Left lung (tissue), 10 donors: ENCODE data around the gene CA12. TPM values are rescaled to one million over a fixed set of nuclear protein-coding genes. Genes with fewer than 3 reads are reported as not detected.

ENCODE experiments used
- ATAC-seq: fragments of 200-7000 bp; cut with Tn5 transposase; one replicate; pipeline ENCODE4 v1.9.1; 2020; ENCODE audit warnings: moderate library complexity
- DNase-seq, 4 donors: peaks; one replicate each; pipeline ENCODE4 v3.0.0-alpha.2; 2013 to 2020
- H3K27ac ChIP-seq, 2 donors: fragments of 200-600 bp; sonication (generic) in 1 of 2; one replicate each; pipeline versions ENCODE4 v1.5.0 to v1.8.0; 2020 to 2021
- H3K27me3 ChIP-seq, 2 donors: fragments of 200-600 bp; sonication (generic) in 1 of 2; one replicate each; pipeline versions ENCODE4 v1.5.0 to v1.8.0; 2020 to 2021
- H3K36me3 ChIP-seq, 2 donors: fragments of 200-600 bp; sonication (generic) in 1 of 2; one replicate each; pipeline versions ENCODE4 v1.5.0 to v1.8.0; 2020 to 2021
- H3K4me1 ChIP-seq, 2 donors: fragments of 200-600 bp; one replicate each; pipeline ENCODE4 v1.8.0; 2021
- H3K4me3 ChIP-seq, 2 donors: fragments of 200-600 bp; sonication (generic) in 1 of 2; one replicate each; pipeline versions ENCODE4 v1.5.0 to v1.8.0; 2020 to 2021; ENCODE audit warnings: mild to moderate bottlenecking in 1 of 2
- H3K9me3 ChIP-seq, 2 donors: fragments of 200-600 bp; sonication (generic) in 1 of 2; one replicate each; pipeline versions ENCODE4 v1.5.0 to v1.8.0; 2020 to 2021
- intact Hi-C, 2 donors: fragments of 100-400 bp; cut with DNase I; formaldehyde crosslinking; loops; one replicate each; pipeline versions ENCODE4 v1.11.2 to v1.14.2; 2022
- polyA plus RNA-seq, 6 donors: library from polyadenylated mRNA; unstranded; fragments of 120-200 nt; gene quantifications; one replicate each; pipeline ENCODE4 v1.2.1, GENCODE V29; 2013; ENCODE audit not compliant: insufficient read length in 6 of 6
- total RNA-seq, 2 donors: library from RNA; stranded (reverse); fragmentation: NEBNext Ultra II Directional; extraction: Animal tissue kit (Norgen Biotek cat#: 25700); gene quantifications; one replicate each; pipeline ENCODE4 v1.2.1, GENCODE V29; 2021
- TF ChIP-seq, protein P1 (sequence below), 2 donors: fragments of 200-600 bp; sonication (generic) in 1 of 2; IDR thresholded peaks; one replicate each; pipeline versions ENCODE4 v1.5.0 to v1.8.0; 2021; ENCODE audit warnings: antibody characterized with exemption in 2 of 2
- donor health status: DM: no; HTN: yes; CAD: no.
- donor health status: DM: no; HTN: no; CAD: no.

Gene CA12
- total and polyA plus RNA-seq, 8 donors = 1.6 to 20.5 (median 5.6) TPM

DNA sequence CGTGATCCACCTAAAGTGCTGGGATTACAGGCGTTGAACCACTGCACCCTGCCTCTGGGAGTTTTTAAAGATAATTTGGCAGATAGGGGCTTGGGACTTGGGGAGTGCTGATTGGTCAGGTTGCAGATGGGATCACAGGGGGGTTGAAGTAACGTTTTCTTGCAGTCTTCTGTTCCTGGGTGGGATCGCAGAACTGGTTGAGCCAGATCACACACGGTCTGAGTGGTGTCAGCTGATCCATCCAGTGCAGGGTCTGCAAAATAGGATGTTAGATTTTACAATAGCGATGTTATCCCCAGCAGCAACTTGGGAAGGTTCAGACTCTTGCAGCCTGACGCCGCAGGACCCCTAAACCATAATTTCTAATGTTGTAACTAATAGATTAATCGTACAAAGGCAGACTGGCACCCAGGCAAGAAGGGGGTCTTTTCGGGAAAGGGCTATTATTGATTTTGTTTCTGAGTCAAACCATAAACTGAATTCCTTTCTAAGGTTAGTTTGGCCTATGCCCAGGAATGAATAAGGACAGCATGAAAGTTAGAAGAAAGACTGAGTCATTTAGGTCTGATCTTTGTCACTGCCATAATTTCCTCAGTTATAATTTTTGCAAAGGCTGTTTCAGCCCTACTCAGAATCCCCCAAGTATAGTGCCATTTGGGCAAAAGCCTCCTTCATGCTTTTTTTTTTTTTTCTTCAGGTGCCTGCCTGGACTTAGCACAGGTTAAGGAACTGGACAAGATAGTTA, 1.5 kb upstream of the CA12 start:
- peaks cover 3 to 49% of the 10 kb centered on the region in 2 donors for H3K27me3 ChIP-seq
- H3K4me3 ChIP-seq = no peak overlapping the region
- DNase-seq (no peak), ATAC-seq (no peak)
- H3K36me3 ChIP-seq = no peaks in the 10 kb centered on the region
- peaks cover 0 to 21% of the 10 kb centered on the region in 2 donors for H3K4me1 ChIP-seq
- TF ChIP-seq, protein P1, sequence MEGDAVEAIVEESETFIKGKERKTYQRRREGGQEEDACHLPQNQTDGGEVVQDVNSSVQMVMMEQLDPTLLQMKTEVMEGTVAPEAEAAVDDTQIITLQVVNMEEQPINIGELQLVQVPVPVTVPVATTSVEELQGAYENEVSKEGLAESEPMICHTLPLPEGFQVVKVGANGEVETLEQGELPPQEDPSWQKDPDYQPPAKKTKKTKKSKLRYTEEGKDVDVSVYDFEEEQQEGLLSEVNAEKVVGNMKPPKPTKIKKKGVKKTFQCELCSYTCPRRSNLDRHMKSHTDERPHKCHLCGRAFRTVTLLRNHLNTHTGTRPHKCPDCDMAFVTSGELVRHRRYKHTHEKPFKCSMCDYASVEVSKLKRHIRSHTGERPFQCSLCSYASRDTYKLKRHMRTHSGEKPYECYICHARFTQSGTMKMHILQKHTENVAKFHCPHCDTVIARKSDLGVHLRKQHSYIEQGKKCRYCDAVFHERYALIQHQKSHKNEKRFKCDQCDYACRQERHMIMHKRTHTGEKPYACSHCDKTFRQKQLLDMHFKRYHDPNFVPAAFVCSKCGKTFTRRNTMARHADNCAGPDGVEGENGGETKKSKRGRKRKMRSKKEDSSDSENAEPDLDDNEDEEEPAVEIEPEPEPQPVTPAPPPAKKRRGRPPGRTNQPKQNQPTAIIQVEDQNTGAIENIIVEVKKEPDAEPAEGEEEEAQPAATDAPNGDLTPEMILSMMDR (IDR thresholded peaks at IDR 0.05) = no peak
- no peak overlapping the region for H3K27ac ChIP-seq
- intact Hi-C loops = no loop called here
- no peaks in the 10 kb centered on the region for H3K9me3 ChIP-seq

DNA sequence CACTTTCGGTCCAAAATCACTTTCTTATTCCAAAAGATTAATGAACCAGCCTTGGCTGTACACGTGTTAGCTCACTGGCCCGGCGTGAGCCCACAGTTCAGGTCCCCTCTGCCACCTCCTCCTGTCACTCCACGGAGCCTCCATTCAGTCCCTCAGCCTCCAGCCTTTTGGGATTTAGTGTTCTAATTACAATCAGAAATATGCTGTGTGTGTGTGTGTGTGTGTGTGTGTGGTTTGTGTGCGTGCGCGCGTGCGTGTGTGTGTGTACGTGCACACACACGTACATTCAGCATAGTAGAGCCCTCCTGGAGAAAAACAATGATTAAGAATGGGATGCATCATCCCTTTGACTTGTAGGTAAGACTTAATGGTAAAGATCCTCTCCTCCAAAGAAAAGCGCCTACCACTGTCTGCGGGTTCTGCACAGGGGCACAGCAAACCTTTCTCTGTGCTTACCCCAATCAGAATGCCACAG, 801 bp downstream of the CA12 start:
- DNase-seq (no peak), ATAC-seq (no peak)
- no peak overlapping the region for H3K27ac ChIP-seq
- TF ChIP-seq, protein P1 (IDR thresholded peaks at IDR 0.05) = no peak
- H3K4me1 ChIP-seq = peaks cover 0 to 21% of the 10 kb centered on the region in 2 donors
- peaks cover 3 to 59% of the 10 kb centered on the region in 2 donors for H3K27me3 ChIP-seq
- H3K9me3 ChIP-seq = no peaks in the 10 kb centered on the region
- peak overlapping the region; percentile 31 to 34 for H3K4me3 ChIP-seq
- no peaks in the 10 kb centered on the region for H3K36me3 ChIP-seq
- intact Hi-C loops = no loop called here

DNA sequence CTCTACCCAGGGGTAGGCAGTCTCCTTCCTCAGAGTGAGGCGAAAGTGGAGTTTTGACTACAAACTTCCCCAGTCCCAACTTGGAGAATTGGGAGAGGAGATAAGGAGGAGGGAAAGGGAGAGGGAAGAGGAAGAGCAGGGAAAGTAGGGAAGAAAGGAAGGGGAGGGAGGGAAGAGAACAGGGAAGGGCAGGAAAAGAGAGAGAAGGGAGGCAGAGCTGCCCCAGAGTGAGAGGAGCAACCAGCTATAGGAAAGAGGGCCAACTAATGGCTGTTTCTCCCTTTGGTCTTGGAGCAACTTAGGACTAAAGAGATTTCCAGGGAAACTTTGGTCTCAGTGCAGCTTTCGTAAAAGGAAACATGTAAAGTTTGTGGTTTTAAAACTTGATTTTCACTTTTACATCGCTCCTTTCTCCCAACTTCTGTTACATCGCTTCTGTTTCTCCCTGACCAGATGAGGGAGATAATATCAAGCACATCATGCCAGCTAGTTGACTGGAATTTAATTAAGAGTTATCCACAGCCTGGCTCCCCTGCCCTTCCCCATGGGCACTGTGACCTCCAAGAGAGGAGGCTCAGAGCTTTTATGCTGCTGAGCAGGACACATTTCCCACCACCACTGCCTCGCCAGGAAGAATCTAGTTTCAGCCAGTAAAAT, 1.4 kb downstream of the CA12 start:
- H3K27ac ChIP-seq = no peak overlapping the region
- peaks cover 3 to 59% of the 10 kb centered on the region in 2 donors for H3K27me3 ChIP-seq
- intact Hi-C loops = no loop called here
- TF ChIP-seq, protein P1 (IDR thresholded peaks at IDR 0.05) = no peak
- H3K9me3 ChIP-seq = no peaks in the 10 kb centered on the region
- DNase-seq (no peak), ATAC-seq (no peak)
- H3K36me3 ChIP-seq = no peaks in the 10 kb centered on the region
- peak overlapping the region in 1 of 2 donors; percentile 31 for H3K4me3 ChIP-seq
- H3K4me1 ChIP-seq = peaks cover 0 to 25% of the 10 kb centered on the region in 2 donors

DNA sequence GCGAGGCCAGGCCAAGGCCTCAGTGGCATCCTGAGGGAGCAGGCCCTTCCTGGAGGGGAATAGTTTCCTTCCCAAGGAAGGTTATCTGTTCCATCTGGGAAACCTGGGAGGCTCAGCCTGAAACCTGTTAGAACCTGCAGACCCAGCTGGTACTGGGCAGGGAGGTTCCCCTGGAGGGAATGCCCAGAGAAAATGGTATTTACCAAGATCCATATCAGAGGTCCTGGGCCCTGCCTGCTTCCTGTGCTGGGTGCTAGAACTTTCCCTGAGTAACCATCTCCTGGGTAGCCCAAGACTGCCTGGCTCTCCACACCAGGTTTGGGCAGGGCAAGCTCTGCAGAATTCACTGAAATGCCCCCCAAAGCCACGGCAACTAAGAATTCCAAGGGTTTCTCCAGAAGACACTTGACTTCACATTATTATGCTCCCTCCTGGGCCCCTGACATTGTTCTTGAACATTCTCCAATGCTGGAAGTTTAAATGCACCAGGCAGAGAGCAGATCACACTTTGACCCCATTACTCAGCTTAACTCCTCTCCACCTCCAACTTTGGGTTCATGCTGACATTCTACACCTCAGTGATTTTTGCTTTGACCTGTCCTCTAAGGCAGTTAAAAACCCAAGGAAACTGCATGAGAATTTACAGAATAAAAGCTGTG, 2.0 kb downstream of the CA12 start:
- peaks cover 3 to 59% of the 10 kb centered on the region in 2 donors for H3K27me3 ChIP-seq
- intact Hi-C loops = no loop called here
- H3K27ac ChIP-seq = no peak overlapping the region
- TF ChIP-seq, protein P1 (IDR thresholded peaks at IDR 0.05) = no peak
- DNase-seq = no peak
- no peaks in the 10 kb centered on the region for H3K9me3 ChIP-seq
- no peak overlapping the region for H3K4me3 ChIP-seq
- no peaks in the 10 kb centered on the region for H3K36me3 ChIP-seq
- peaks cover 6 to 31% of the 10 kb centered on the region in 2 donors for H3K4me1 ChIP-seq
- ATAC-seq = no peak

DNA sequence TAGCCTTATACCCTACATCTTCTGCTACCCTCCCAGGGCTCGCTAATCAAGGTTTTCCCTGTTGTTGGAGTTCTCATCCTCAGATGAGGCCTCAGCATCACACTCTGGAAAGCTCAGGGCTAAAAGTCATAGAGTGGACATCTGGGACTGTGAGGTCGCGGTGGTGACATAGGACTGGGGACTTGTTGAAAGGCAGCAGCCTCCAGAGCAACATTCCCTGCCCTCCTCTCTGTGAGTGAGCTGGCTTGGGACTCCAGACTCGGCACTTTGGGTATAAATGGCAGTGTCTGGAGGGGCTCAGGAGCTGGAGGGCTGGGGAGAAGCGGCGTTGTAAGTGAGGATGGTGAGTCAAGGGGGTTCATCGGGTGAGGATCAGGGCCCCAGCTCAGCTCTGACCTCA, 2.7 kb downstream of the CA12 start:
- H3K4me1 ChIP-seq = peaks cover 8 to 38% of the 10 kb centered on the region in 2 donors
- ATAC-seq = no peak
- H3K27ac ChIP-seq = no peak overlapping the region
- H3K27me3 ChIP-seq = peaks cover 3 to 59% of the 10 kb centered on the region in 2 donors
- H3K9me3 ChIP-seq = no peaks in the 10 kb centered on the region
- intact Hi-C loops = no loop called here
- TF ChIP-seq, protein P1 (IDR thresholded peaks at IDR 0.05) = no peak
- DNase-seq = no peak
- no peaks in the 10 kb centered on the region for H3K36me3 ChIP-seq
- no peak overlapping the region for H3K4me3 ChIP-seq
